ENCODE results near the gene FLOT1. TPM values are rescaled to one million over a fixed set of nuclear protein-coding genes. Genes with fewer than 3 reads are reported as not detected.
A peak's percentile ranks its signal among the peaks of the same experiment; 100 is the strongest.

The FLOT1 gene
- total and polyA plus RNA-seq, 9 of the 15 experiments (the other 6 are each of a cell fraction or from before 2014, with no cell fraction given), result 11.7 to 149 (median 118) TPM

- TF ChIP-seq, protein P1, sequence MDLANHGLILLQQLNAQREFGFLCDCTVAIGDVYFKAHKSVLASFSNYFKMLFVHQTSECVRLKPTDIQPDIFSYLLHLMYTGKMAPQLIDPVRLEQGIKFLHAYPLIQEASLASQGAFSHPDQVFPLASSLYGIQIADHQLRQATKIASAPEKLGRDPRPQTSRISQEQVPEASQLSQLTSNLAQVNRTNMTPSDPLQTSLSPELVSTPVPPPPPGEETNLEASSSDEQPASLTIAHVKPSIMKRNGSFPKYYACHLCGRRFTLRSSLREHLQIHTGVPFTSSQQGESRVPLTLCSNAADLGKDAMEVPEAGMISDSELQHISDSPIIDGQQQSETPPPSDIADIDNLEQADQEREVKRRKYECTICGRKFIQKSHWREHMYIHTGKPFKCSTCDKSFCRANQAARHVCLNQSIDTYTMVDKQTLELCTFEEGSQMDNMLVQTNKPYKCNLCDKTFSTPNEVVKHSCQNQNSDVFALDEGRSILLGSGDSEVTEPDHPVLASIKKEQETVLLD (IDR thresholded peaks at IDR 0.05), result no peak
- TF ChIP-seq U2AF2 (optimal IDR thresholded peaks at IDR 0.05; ENCODE audit: low read depth, low read length), result no peak
- no peak for TF ChIP-seq ZNF668 (CRISPR knock-in tag; IDR thresholded peaks at IDR 0.05)
- TF ChIP-seq, protein P2, sequence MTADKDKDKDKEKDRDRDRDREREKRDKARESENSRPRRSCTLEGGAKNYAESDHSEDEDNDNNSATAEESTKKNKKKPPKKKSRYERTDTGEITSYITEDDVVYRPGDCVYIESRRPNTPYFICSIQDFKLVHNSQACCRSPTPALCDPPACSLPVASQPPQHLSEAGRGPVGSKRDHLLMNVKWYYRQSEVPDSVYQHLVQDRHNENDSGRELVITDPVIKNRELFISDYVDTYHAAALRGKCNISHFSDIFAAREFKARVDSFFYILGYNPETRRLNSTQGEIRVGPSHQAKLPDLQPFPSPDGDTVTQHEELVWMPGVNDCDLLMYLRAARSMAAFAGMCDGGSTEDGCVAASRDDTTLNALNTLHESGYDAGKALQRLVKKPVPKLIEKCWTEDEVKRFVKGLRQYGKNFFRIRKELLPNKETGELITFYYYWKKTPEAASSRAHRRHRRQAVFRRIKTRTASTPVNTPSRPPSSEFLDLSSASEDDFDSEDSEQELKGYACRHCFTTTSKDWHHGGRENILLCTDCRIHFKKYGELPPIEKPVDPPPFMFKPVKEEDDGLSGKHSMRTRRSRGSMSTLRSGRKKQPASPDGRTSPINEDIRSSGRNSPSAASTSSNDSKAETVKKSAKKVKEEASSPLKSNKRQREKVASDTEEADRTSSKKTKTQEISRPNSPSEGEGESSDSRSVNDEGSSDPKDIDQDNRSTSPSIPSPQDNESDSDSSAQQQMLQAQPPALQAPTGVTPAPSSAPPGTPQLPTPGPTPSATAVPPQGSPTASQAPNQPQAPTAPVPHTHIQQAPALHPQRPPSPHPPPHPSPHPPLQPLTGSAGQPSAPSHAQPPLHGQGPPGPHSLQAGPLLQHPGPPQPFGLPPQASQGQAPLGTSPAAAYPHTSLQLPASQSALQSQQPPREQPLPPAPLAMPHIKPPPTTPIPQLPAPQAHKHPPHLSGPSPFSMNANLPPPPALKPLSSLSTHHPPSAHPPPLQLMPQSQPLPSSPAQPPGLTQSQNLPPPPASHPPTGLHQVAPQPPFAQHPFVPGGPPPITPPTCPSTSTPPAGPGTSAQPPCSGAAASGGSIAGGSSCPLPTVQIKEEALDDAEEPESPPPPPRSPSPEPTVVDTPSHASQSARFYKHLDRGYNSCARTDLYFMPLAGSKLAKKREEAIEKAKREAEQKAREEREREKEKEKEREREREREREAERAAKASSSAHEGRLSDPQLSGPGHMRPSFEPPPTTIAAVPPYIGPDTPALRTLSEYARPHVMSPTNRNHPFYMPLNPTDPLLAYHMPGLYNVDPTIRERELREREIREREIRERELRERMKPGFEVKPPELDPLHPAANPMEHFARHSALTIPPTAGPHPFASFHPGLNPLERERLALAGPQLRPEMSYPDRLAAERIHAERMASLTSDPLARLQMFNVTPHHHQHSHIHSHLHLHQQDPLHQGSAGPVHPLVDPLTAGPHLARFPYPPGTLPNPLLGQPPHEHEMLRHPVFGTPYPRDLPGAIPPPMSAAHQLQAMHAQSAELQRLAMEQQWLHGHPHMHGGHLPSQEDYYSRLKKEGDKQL (CRISPR knock-in tag; IDR thresholded peaks at IDR 0.05; ENCODE audit: borderline replicate concordance), result no peak
- TF ChIP-seq NCOA6 (IDR thresholded peaks at IDR 0.05), result no peak
- peak; percentile 31 for TF ChIP-seq TAF1 (IDR thresholded peaks at IDR 0.05; ENCODE audit: control insufficient read depth, extremely low read depth, insufficient read depth, low read length, severe bottlenecking)
- no peak for TF ChIP-seq NFE2L1 (tag; IDR thresholded peaks at IDR 0.05; ENCODE audit: borderline replicate concordance, low read depth)
- TF ChIP-seq, protein P3, sequence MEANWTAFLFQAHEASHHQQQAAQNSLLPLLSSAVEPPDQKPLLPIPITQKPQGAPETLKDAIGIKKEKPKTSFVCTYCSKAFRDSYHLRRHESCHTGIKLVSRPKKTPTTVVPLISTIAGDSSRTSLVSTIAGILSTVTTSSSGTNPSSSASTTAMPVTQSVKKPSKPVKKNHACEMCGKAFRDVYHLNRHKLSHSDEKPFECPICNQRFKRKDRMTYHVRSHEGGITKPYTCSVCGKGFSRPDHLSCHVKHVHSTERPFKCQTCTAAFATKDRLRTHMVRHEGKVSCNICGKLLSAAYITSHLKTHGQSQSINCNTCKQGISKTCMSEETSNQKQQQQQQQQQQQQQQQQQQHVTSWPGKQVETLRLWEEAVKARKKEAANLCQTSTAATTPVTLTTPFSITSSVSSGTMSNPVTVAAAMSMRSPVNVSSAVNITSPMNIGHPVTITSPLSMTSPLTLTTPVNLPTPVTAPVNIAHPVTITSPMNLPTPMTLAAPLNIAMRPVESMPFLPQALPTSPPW (CRISPR knock-in tag; IDR thresholded peaks at IDR 0.05), result peak; percentile 80
- no peak for TF ChIP-seq ZNF717 (CRISPR knock-in tag; IDR thresholded peaks at IDR 0.05)
- no peak for TF ChIP-seq RBM14 (IDR thresholded peaks at IDR 0.05; ENCODE audit: borderline replicate concordance, insufficient read depth, low read depth, low read length)
- TF ChIP-seq SMAD3 (CRISPR knock-in tag; conservative IDR thresholded peaks at IDR 0.05), result no peak
- no peak for TF ChIP-seq DACH1 (IDR thresholded peaks at IDR 0.05; ENCODE audit: partially characterized antibody)
- TF ChIP-seq ZNF785 (CRISPR knock-in tag; IDR thresholded peaks at IDR 0.05), result no peak
- TF ChIP-seq MECOM (CRISPR knock-in tag; IDR thresholded peaks at IDR 0.05), result no peak
- no peak for TF ChIP-seq DPF2 (IDR thresholded peaks at IDR 0.05)
- TF ChIP-seq HDAC8 (tag; IDR thresholded peaks at IDR 0.05), result no peak
- no peak for TF ChIP-seq ZNF431 (CRISPR knock-in tag; IDR thresholded peaks at IDR 0.05)
- TF ChIP-seq GABPB1 (CRISPR knock-in tag; IDR thresholded peaks at IDR 0.05), result peak; percentile 81
- TF ChIP-seq ZNF830 (CRISPR knock-in tag; IDR thresholded peaks at IDR 0.05), result no peak
- peak; percentile 84 to 85 for TF ChIP-seq NRF1 (conservative IDR thresholded peaks at IDR 0.05 in 1 of 2, IDR thresholded peaks at IDR 0.05 in 1 of 2)
- TF ChIP-seq NFE2 (IDR thresholded peaks at IDR 0.05; ENCODE audit: low read depth), result no peak
Observed at GRCh38 chr6:30690403-30691207, 51.9 kb downstream of the FLOT1 start, which contains the start of gene NRM (continued).
